Smooth muscle cell (in vitro differentiated cells): ENCODE results near the gene RELL2. TPM values are rescaled to one million over a fixed set of nuclear protein-coding genes. Genes with fewer than 3 reads are reported as not detected.
A peak's percentile ranks its signal among the peaks of the same experiment; 100 is the strongest.

Experiments
- DNase-seq: peaks from one replicate; lab custom pipeline; 2025; ENCODE audit not compliant: unreplicated experiment; lab: John Stamatoyannopoulos, UW
- H2AFZ ChIP-seq: fragments of 200-600 bp; sonication (generic); 2 replicates; pipeline ENCODE4 v1.6.0; 2016; ENCODE audit warnings: antibody characterized with exemption, low read depth, mild to moderate bottlenecking
- H3F3A ChIP-seq: fragments of 200-600 bp; sonication (generic); 2 replicates; pipeline ENCODE4 v1.6.0; 2017; ENCODE audit warnings: antibody characterized with exemption, low read depth
- H3K27ac ChIP-seq: fragments of 200-600 bp; sonication (generic); 2 replicates; pipeline ENCODE4 v1.5.1; 2016; ENCODE audit warnings: low read depth, mild to moderate bottlenecking
- H3K27me3 ChIP-seq: fragments of 200-600 bp; sonication (generic); 2 replicates; pipeline ENCODE4 v1.6.1; 2016; ENCODE audit warnings: low read depth, mild to moderate bottlenecking
- H3K36me3 ChIP-seq: fragments of 200-600 bp; sonication (generic); 2 replicates; pipeline ENCODE4 v1.5.1; 2016; ENCODE audit warnings: low read depth
- H3K4me1 ChIP-seq: fragments of 200-600 bp; sonication (generic); 2 replicates; pipeline ENCODE4 v1.5.1; 2016; ENCODE audit warnings: low read depth
- H3K4me2 ChIP-seq: fragments of 200-600 bp; sonication (generic); 2 replicates; pipeline ENCODE4 v1.6.0; 2016; ENCODE audit warnings: mild to moderate bottlenecking
- H3K4me3 ChIP-seq: fragments of 200-600 bp; sonication (generic); 2 replicates; pipeline ENCODE4 v1.5.1; 2016; ENCODE audit warnings: mild to moderate bottlenecking
- H3K79me2 ChIP-seq: fragments of 200-600 bp; sonication (generic); 2 replicates; pipeline ENCODE4 v1.6.0; 2016; ENCODE audit warnings: low read depth, mild to moderate bottlenecking
- H3K9ac ChIP-seq: fragments of 200-600 bp; sonication (generic); 2 replicates; pipeline ENCODE4 v1.6.0; 2016; ENCODE audit warnings: low read depth
- H3K9me3 ChIP-seq: fragments of 200-600 bp; sonication (generic); replicated peaks from 2 replicates; pipeline ENCODE4 v1.5.1; 2016; ENCODE audit warnings: low read depth
- H4K20me1 ChIP-seq: fragments of 200-600 bp; sonication (generic); 2 replicates; pipeline ENCODE4 v1.6.0; 2016; ENCODE audit warnings: low read depth
- CTCF ChIP-seq: fragments of 200-600 bp; sonication (generic); IDR thresholded peaks from 2 replicates; pipeline ENCODE4 v1.5.1; 2017; ENCODE audit warnings: borderline replicate concordance, mild to moderate bottlenecking, antibody characterized with exemption; ENCODE audit not compliant: insufficient read depth, poor library complexity, severe bottlenecking
- WGBS: methylation state at CpG from one replicate; pipeline ENCODE4 v1.1.7; 2016; ENCODE audit warnings: low lambda C conversion rate; 5-methylcytosine and 5-hydroxymethylcytosine counted together
- polyA plus RNA-seq: library from polyadenylated mRNA; unstranded; fragments of >200 nt; fragmentation: Nextera tagmentation; extraction: Ambion mirVana; gene quantifications from 2 replicates; pipeline ENCODE4 v1.2.1, GENCODE V29; 2016
- total RNA-seq: library from RNA; depleted of rRNA; stranded (reverse); fragments of >200 nt; gene quantifications from 2 replicates; pipeline ENCODE4 v1.2.3, GENCODE V29; 2014

RELL2 gene
- total and polyA plus RNA-seq, 2 experiments from 2014 or later, result 4.2 to 8.7 TPM

- Histone ChIP-seq H3K79me2 (peaks cover 53% of the 10 kb centered on the region), H3K4me3 (peak overlapping the region; percentile 95), H3F3A (no peaks in the 10 kb centered on the region), H3K4me2 (peak overlapping the region; percentile 99), H3K36me3 (no peaks in the 10 kb centered on the region), H3K27ac (peak overlapping the region; percentile 36), H2AFZ (peak overlapping the region; percentile 93), H3K9me3 (no peaks in the 10 kb centered on the region), H3K27me3 (no peaks in the 10 kb centered on the region), H4K20me1 (peaks cover 54% of the 10 kb centered on the region), H3K9ac (peak overlapping the region; percentile 80), H3K4me1 (peaks cover 16% of the 10 kb centered on the region)
- WGBS, result 14% methylated on average over 4 of the region's 4 CpGs
- DNase-seq, result no peak
- TF ChIP-seq CTCF, result no peak
These were observed 738 bp upstream of the RELL2 start for GRCh38 chr5:141636106-141636412.

- no peak for DNase-seq
- peaks cover 43% of the 10 kb centered on the region for H3K79me2 ChIP-seq
- H3K4me2 ChIP-seq, result peak overlapping the region; percentile 99
- peak overlapping the region; percentile 95 for H3K4me3 ChIP-seq
- H3K36me3 ChIP-seq, result no peaks in the 10 kb centered on the region
- peak overlapping the region; percentile 93 for H2AFZ ChIP-seq
- TF ChIP-seq CTCF, result no peak
- H3K27ac ChIP-seq, result no peak overlapping the region
- H3K27me3 ChIP-seq, result no peaks in the 10 kb centered on the region
- under 1% methylated on average over 59 of the region's 63 CpGs for WGBS
- H3K4me1 ChIP-seq, result peaks cover 16% of the 10 kb centered on the region
- H3K9me3 ChIP-seq, result no peaks in the 10 kb centered on the region
- peaks cover 52% of the 10 kb centered on the region for H4K20me1 ChIP-seq
- H3F3A ChIP-seq, result peaks cover 6% of the 10 kb centered on the region
- peak overlapping the region; percentile 51 for H3K9ac ChIP-seq
These were observed 448 bp downstream of the RELL2 start for GRCh38 chr5:141637123-141637766.

GRCh38 chr5:141637767-141638419, 1.1 kb downstream of the RELL2 start:
- Histone ChIP-seq H3K36me3 (no peaks in the 10 kb centered on the region), H3K27me3 (no peaks in the 10 kb centered on the region), H3K9ac (peak overlapping the region; percentile 51), H3K4me2 (peak overlapping the region; percentile 99), H3K4me3 (peak overlapping the region; percentile 95), H3K9me3 (no peaks in the 10 kb centered on the region), H3F3A (peaks cover 6% of the 10 kb centered on the region), H3K4me1 (peaks cover 16% of the 10 kb centered on the region), H3K79me2 (peaks cover 37% of the 10 kb centered on the region), H2AFZ (peak overlapping the region; percentile 93), H4K20me1 (peaks cover 45% of the 10 kb centered on the region), H3K27ac (no peak overlapping the region)
- DNase-seq, result peak; percentile 20
- 8% methylated on average over 38 of the region's 40 CpGs for WGBS
- TF ChIP-seq CTCF, result peak; percentile 11

GRCh38 chr5:141638771-141639170, 2.0 kb downstream of the RELL2 start:
- WGBS, result 89% methylated on average over 2 of the region's 2 CpGs

More at GRCh38 chr5:141638771-141639170, 2.0 kb downstream of the RELL2 start:
- no peaks in the 10 kb centered on the region for H3K9me3 ChIP-seq
- no peak overlapping the region for H3K4me2 ChIP-seq
- H3K4me1 ChIP-seq, result peaks cover 16% of the 10 kb centered on the region
- no peak for TF ChIP-seq CTCF
- no peaks in the 10 kb centered on the region for H3K27me3 ChIP-seq
- no peak overlapping the region for H3K9ac ChIP-seq
- no peak overlapping the region for H2AFZ ChIP-seq
- no peak for DNase-seq
- no peak overlapping the region for H3K27ac ChIP-seq
- H3K36me3 ChIP-seq, result no peaks in the 10 kb centered on the region
- no peak overlapping the region for H3K4me3 ChIP-seq
- H3K79me2 ChIP-seq, result peaks cover 28% of the 10 kb centered on the region
- peaks cover 36% of the 10 kb centered on the region for H4K20me1 ChIP-seq
- H3F3A ChIP-seq, result peaks cover 6% of the 10 kb centered on the region
